A549 treated with ZK216348 at 1 μM for 4 hours (cell line): ENCODE results near the gene TCL1B. TPM values are rescaled to one million over a fixed set of nuclear protein-coding genes. Genes with fewer than 3 reads are reported as not detected.

Source experiments
- total RNA-seq: library from RNA; stranded (reverse); fragments of 200-300 nt; extraction: Qiagen RNA extraction; gene quantifications from 5 replicates; pipeline ENCODE4 v1.2.3, GENCODE V29; 2022; ENCODE audit warnings: low read depth

The TCL1B gene, protein sequence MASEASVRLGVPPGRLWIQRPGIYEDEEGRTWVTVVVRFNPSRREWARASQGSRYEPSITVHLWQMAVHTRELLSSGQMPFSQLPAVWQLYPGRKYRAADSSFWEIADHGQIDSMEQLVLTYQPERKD
- total RNA-seq = not detected in 5 replicates

DNA sequence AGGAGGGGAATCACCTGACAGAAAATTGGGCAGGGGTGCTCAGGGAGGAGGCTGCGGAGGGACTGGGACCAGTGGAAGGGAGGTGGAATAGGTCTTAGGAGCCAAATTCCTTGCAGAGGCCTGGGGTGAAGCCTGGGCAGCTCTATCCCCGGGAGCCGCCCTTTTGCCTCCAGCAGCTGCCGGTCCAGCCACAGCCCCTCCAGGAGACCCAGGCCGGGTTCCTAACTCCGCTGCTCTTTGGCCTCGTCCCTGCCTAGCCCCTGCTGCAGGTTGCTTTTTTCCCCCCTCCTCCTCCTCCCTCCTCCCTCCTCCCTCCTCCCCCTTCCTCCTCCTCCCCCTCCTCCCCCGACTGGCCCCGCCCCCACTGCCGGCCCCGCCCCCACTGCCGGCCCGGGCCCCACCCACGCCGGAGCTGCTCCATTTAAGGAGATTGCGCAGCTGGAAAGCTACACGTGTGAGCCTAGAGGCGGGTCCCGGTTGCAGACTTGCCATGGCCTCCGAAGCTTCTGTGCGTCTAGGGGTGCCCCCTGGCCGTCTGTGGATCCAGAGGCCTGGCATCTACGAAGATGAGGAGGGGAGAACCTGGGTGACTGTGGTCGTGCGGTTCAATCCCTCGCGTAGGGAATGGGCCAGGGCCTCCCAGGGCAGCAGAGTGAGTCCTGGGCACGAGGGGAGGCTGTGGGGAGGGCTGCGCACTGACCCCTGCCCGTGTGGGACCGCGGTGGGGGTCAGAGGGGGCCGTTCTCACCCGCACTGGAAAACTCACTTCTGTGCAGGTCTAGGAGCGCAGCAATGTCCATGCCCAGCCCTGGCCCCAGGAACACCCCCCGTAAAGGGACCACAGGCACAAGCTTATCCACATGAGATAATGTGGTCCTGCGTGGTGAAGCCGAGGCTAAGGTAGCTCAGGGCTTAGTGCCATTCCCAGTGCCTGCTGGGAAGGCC, at the start of gene TCL1B:
Gene TCL1B, plus strand, starts transcription at position 449 of the 945 bp plus-strand sequence. Its CDS starts 42 bp downstream, at position 491.

DNA sequence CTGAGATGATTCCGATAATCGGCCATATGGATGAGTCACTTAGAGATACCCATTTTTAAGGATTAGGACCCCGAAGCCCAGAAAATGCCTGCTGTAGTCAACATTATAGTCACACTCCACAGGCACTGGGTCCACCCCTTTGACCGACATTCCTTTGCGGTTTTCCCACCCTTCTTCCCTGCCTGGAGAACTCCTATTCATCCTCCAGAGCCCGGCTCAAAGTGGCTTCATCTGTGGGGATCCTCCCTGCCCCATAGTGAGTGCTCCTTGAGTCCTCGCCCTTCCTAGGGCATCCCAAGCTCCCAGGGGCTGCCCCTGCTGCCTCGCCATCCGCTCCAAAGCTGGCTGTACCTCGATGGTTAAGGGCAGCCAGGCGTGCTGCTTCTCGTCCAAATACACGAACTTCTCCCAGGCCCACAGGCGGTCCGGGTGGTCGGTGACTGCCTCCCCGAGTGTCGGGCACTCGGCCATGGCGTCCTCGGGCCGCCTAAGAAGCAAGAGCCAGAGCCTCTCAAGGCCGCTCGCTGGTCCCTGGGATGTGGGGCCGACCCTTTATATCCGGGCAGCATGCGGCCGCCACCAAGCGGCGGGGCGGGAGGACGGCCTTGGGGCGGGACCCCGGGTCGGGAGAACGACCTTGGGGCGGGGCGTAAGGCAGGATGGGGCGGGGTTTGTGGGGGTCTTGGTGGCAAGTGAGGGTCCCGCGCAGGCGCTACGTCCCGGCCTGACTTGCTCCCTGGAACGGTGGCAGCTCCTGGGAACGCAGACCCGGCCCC, 27.6 kb downstream of the TCL1B start, which contains the start of gene TCL1A:
Gene TCL1A, minus strand, starts transcription at position 530 of the 776 bp plus-strand sequence. Its CDS starts 59 bp downstream, at position 471.

Other genes starting within 250 kb of the TCL1B start
- gene SYNE3, start 169.8 kb upstream of the TCL1B start, total RNA-seq = 0.17 to 0.59 TPM (median 0.51 TPM) in 5 replicates
- 59.4 to 74.6 TPM (median 65.8 TPM) in 5 replicates for gene GLRX5, start 151.4 kb upstream of the TCL1B start, total RNA-seq
- gene TCL1A, start 27.7 kb downstream of the TCL1B start, total RNA-seq = not detected in 5 replicates
- gene TUNAR, start 190.4 kb downstream of the TCL1B start, total RNA-seq = not detected in 5 replicates